K562 (cell line): Measurements from ENCODE around the gene DPP10. TPM values are rescaled to one million over a fixed set of nuclear protein-coding genes. Genes with fewer than 3 reads are reported as not detected.

ENCODE experiments used
- ATAC-seq: fragments of 200-7000 bp; cut with Tn5 transposase; 3 replicates; pipeline ENCODE4 v1.9.1; 2020; ENCODE audit warnings: moderate library complexity
- BruUV-seq: library from RNA; stranded (reverse); fragments of 400-500 nt; replicated peaks from 2 replicates; lab custom pipeline; 2021; lab: Mats Ljungman, UMichigan
- CTCF ChIA-PET: fragments of 300-600 bp; formaldehyde crosslinking; extraction: SDS; loops from one replicate; lab custom pipeline; 2021; ENCODE audit warnings: low intra/inter-chr PET ratio; lab: Yijun Ruan, JAX
- POLR2A ChIA-PET: fragments of 300-600, 350-650 bp; sonication (Branson Sonifier 250); formaldehyde crosslinking; extraction: SDS; loops from one replicate; lab custom pipeline; 2021; ENCODE audit warnings: antibody characterized with exemption, inconsistent platforms; lab: Yijun Ruan, JAX
- DNase-seq, 4 experiments: peaks; one replicate each; pipeline versions ENCODE4 v3.0.0 to v3.0.0-alpha.2; 2011 to 2018; ENCODE audit warnings: low spot score in 3 of 4, mixed read lengths in 3 of 4; ENCODE audit errors: extremely low read depth in 1 of 4
- FAIRE-seq: peaks from 2 replicates; lab custom pipeline; 2011; peaks lifted over from hg19 to GRCh38; lab: Jason Lieb, UNC
- H2AFZ ChIP-seq: 2 replicates; pipeline ENCODE4 v1.6.0; 2011; ENCODE audit warnings: low read depth, low read length, control low read depth, inconsistent platforms
- H3K27ac ChIP-seq: fragments of 200-600 bp; 3 replicates; pipeline ENCODE4 v1.8.0; 2011; ENCODE audit warnings: low read depth, mild to moderate bottlenecking, control low read depth, inconsistent platforms, low read length, moderate library complexity, mixed read lengths; ENCODE audit errors: extremely low read depth
- H3K27me3 ChIP-seq, 2 experiments: fragments of 300-600 bp in 1 of 2; 2 replicates in 1 of 2; 3 replicates in 1 of 2; pipeline versions ENCODE4 v1.6.0 to v1.8.0; 2011; ENCODE audit warnings: inconsistent platforms in 2 of 2, low read length in 2 of 2, mild to moderate bottlenecking in 1 of 2, mixed read lengths in 1 of 2, moderate library complexity in 1 of 2; ENCODE audit not compliant: control insufficient read depth in 2 of 2, insufficient read depth in 2 of 2
- H3K36me3 ChIP-seq: fragments of 300-600 bp; 3 replicates; pipeline ENCODE4 v1.8.0; 2011; ENCODE audit warnings: mild to moderate bottlenecking, low read length, inconsistent platforms; ENCODE audit not compliant: control insufficient read depth, insufficient read depth
- H3K4me1 ChIP-seq, 2 experiments: fragments of 200-600 bp in 1 of 2; replicated peaks in 1 of 2; 2 replicates in 1 of 2; 3 replicates in 1 of 2; pipeline versions ENCODE4 v1.5.1 to v1.8.0; 2011; ENCODE audit warnings: inconsistent platforms in 2 of 2, low read length in 2 of 2, mild to moderate bottlenecking in 1 of 2, mixed read lengths in 1 of 2, moderate library complexity in 1 of 2; ENCODE audit not compliant: control insufficient read depth in 2 of 2, insufficient read depth in 2 of 2
- H3K4me2 ChIP-seq: 2 replicates; pipeline ENCODE4 v1.6.1; 2011; ENCODE audit warnings: low read length, control low read depth, inconsistent platforms, mixed read lengths; ENCODE audit not compliant: insufficient read depth
- H3K4me3 ChIP-seq: fragments of 200-600 bp; sonication (generic), shearing (Covaris generic); 2 replicates; pipeline ENCODE4 v1.5.1; 2016; ENCODE audit warnings: control low read depth, inconsistent platforms
- H3K79me2 ChIP-seq: fragments of 200-600 bp; 3 replicates; pipeline ENCODE4 v1.8.0; 2011; ENCODE audit warnings: low read length, inconsistent platforms; ENCODE audit not compliant: control insufficient read depth, insufficient read depth
- H3K9ac ChIP-seq, 2 experiments: 2 replicates each; pipeline versions ENCODE4 v1.6.0 to v1.6.1; 2011; ENCODE audit warnings: low read depth in 2 of 2, low read length in 2 of 2, control low read depth in 1 of 2, inconsistent platforms in 1 of 2, mild to moderate bottlenecking in 1 of 2, mixed read lengths in 1 of 2; ENCODE audit not compliant: insufficient read depth in 1 of 2
- H3K9me1 ChIP-seq: one replicate; pipeline ENCODE4 v1.6.0; 2011; ENCODE audit warnings: inconsistent platforms, mild to moderate bottlenecking, low read length, moderate library complexity; ENCODE audit not compliant: control insufficient read depth, insufficient read depth
- H3K9me3 ChIP-seq: replicated peaks from 2 replicates; pipeline ENCODE4 v1.5.1; 2011; ENCODE audit warnings: low read depth, low read length, inconsistent platforms; ENCODE audit not compliant: control insufficient read depth, insufficient read depth
- H4K20me1 ChIP-seq: replicated peaks from 2 replicates; pipeline ENCODE4 v1.6.1; 2011; ENCODE audit warnings: low read length, inconsistent platforms, mixed read lengths; ENCODE audit not compliant: control insufficient read depth, insufficient read depth
- BRCA1 ChIP-seq, 2 experiments: fragments of 450-650 bp in 1 of 2; sonication (generic) in 1 of 2; formaldehyde crosslinking in 1 of 2; IDR thresholded peaks; 2 replicates each; pipeline versions ENCODE4 v1.5.0 to v1.6.1; 2017 to 2020; ENCODE audit warnings: mild to moderate bottlenecking in 1 of 2, missing genetic modification reagents in 1 of 2
- CBX5 ChIP-seq: IDR thresholded peaks from 2 replicates; pipeline ENCODE4 v1.6.1; 2014; ENCODE audit warnings: low read depth, borderline replicate concordance
- HNRNPUL1 ChIP-seq: fragments of 200-400 bp; formaldehyde crosslinking; IDR thresholded peaks from 2 replicates; pipeline ENCODE4 v1.6.1; 2017; ENCODE audit warnings: low read length
- ILF3 ChIP-seq: fragments of 450-650 bp; IDR thresholded peaks from 2 replicates; pipeline ENCODE4 v1.6.1; 2018; ENCODE audit warnings: antibody characterized with exemption, mild to moderate bottlenecking, moderate library complexity, borderline replicate concordance
- LCOR ChIP-seq: sonication (generic); formaldehyde crosslinking; IDR thresholded peaks from 2 replicates; pipeline ENCODE4 v1.8.0; 2022; ENCODE audit warnings: mild to moderate bottlenecking, missing genetic modification reagents
- MAFF ChIP-seq: IDR thresholded peaks from 2 replicates; pipeline ENCODE4 v1.6.1; 2012; ENCODE audit warnings: low read length, improper control_type of control experiment
- MAZ ChIP-seq, 2 experiments: fragments of 450-650 bp in 1 of 2; sonication (generic) in 1 of 2; formaldehyde crosslinking; IDR thresholded peaks in 1 of 2; conservative IDR thresholded peaks in 1 of 2; 2 replicates each; pipeline versions ENCODE4 v1.4.0 to v1.5.0; 2020; ENCODE audit warnings: mild to moderate bottlenecking in 1 of 2, missing genetic modification reagents in 1 of 2
- POLR2G ChIP-seq: fragments of 200-400 bp; formaldehyde crosslinking; IDR thresholded peaks from 2 replicates; pipeline ENCODE4 v1.6.1; 2017; ENCODE audit warnings: low read depth, mild to moderate bottlenecking, antibody characterized with exemption, low read length, moderate library complexity
- PTBP1 ChIP-seq: fragments of 200-400 bp; formaldehyde crosslinking; IDR thresholded peaks from 2 replicates; pipeline ENCODE4 v1.6.1; 2017; ENCODE audit warnings: low read depth, low read length
- PTRF ChIP-seq: fragments of 450-650 bp; IDR thresholded peaks from 2 replicates; pipeline ENCODE4 v1.6.1; 2016; ENCODE audit warnings: mild to moderate bottlenecking, missing genetic modification characterization, missing compliant biosample characterization
- TAF15 ChIP-seq: fragments of 200-400 bp; formaldehyde crosslinking; IDR thresholded peaks from 2 replicates; pipeline ENCODE4 v1.6.1; 2017; ENCODE audit warnings: mild to moderate bottlenecking, low read depth, low read length, moderate library complexity
- TRIM25 ChIP-seq: fragments of 450-650 bp; IDR thresholded peaks from 2 replicates; pipeline ENCODE4 v1.7.0; 2016; ENCODE audit warnings: borderline replicate concordance
- YBX1 ChIP-seq: fragments of 450-650 bp; IDR thresholded peaks from 2 replicates; pipeline ENCODE4 v1.7.1; 2016; ENCODE audit warnings: mild to moderate bottlenecking
- ZNF121 ChIP-seq: sonication (generic); formaldehyde crosslinking; conservative IDR thresholded peaks from 2 replicates; pipeline ENCODE4 v1.8.0; 2022; ENCODE audit warnings: missing genetic modification reagents
- ZNF140 ChIP-seq: fragments of 250-450 bp; sonication (Bioruptor Pico); IDR thresholded peaks from 2 replicates; pipeline ENCODE4 v1.8.0; 2021; ENCODE audit warnings: moderate library complexity, mild to moderate bottlenecking, inconsistent platforms
- ZNF282 ChIP-seq: sonication (generic); formaldehyde crosslinking; IDR thresholded peaks from 2 replicates; pipeline ENCODE4 v1.8.1; 2023; ENCODE audit warnings: missing genetic modification reagents
- ZNF717 ChIP-seq: fragments of 250-450 bp; sonication (Bioruptor Pico); IDR thresholded peaks from 2 replicates; pipeline ENCODE4 v1.5.0; 2021
- WGBS: fragments of 100-300 bp; shearing (Covaris generic); methylation state at CpG from one replicate; pipeline ENCODE4 v1.1.6; 2016; ENCODE audit warnings: low coverage, mixed read lengths; ENCODE audit not compliant: insufficient coverage; ENCODE audit errors: missing lambda C conversion rate; 5-methylcytosine and 5-hydroxymethylcytosine counted together
- in situ Hi-C: fragments of 300-500 bp; cut with MboI; formaldehyde crosslinking; loops from 4 replicates; pipeline ENCODE4 v1.15.0; 2018; ENCODE audit warnings: inconsistent platforms, mixed read lengths
- intact Hi-C: fragments of 100-400 bp; cut with micrococcal nuclease; formaldehyde crosslinking; loops from 2 replicates; pipeline ENCODE4 v1.14.2; 2022
- polyA plus RNA-seq, 8 experiments: library from polyadenylated mRNA; depleted of rRNA in 4 of 8; stranded (reverse) in 5 of 8; unstranded in 3 of 8; fragments of >200 nt; fragmentation: Nextera tagmentation in 2 of 8; fragmentation: Illumina TruSeq in 1 of 8; extraction: Ambion mirVana in 2 of 8; extraction: Trizol in 1 of 8; gene quantifications; 2 replicates each; pipeline versions ENCODE4 v1.2.1 to v1.2.3, GENCODE V29; 2011 to 2014; ENCODE audit warnings: inconsistent platforms in 1 of 8, missing spikeins in 1 of 8
- total RNA-seq, 7 experiments: library from RNA; depleted of rRNA in 6 of 7; stranded (reverse); fragments of >200 nt in 6 of 7; fragmentation: Illumina TruSeq in 2 of 7; extraction: Trizol in 2 of 7; gene quantifications; 2 replicates each; pipeline versions ENCODE4 v1.2.1 to v1.2.3, GENCODE V29; 2011 to 2021; ENCODE audit warnings: low replicate concordance in 1 of 7

Gene DPP10
- total and polyA plus RNA-seq, 9 of the 15 experiments (the other 6 are each of a cell fraction or from before 2014, with no cell fraction given), result not detected

GRCh38 chr2:114787486-114787885 lies 345.0 kb downstream of the DPP10 start:
- H3K36me3 ChIP-seq, result no peaks in the 10 kb centered on the region
- no peaks in the 10 kb centered on the region for H3K4me1 ChIP-seq
- no peaks in the 10 kb centered on the region for H3K9me1 ChIP-seq
- no peak overlapping the region for H3K27ac ChIP-seq
- no peaks in the 10 kb centered on the region for H4K20me1 ChIP-seq
- no peak overlapping the region for H3K4me2 ChIP-seq
- no peaks in the 10 kb centered on the region for H3K9me3 ChIP-seq
- FAIRE-seq (no peak), ATAC-seq (no peak), DNase-seq (no peak)
- BruUV-seq, result no TSS peak
- no peak overlapping the region for H2AFZ ChIP-seq
- TF ChIP-seq POLR2G (no peak), PTRF (tag) (no peak), PTBP1 (no peak), LCOR (CRISPR knock-in tag) (no peak)
- no peak overlapping the region for H3K9ac ChIP-seq
- intact Hi-C loops, result no loop called here
- H3K4me3 ChIP-seq, result no peak overlapping the region
- ChIA-PET CTCF (no interaction called here), POLR2A (no interaction called here)
- in situ Hi-C loops, result no loop called here
- no peaks in the 10 kb centered on the region for H3K79me2 ChIP-seq
- no peaks in the 10 kb centered on the region for H3K27me3 ChIP-seq
- 0% methylated on average over 3 of the region's 3 CpGs for WGBS

DNA sequence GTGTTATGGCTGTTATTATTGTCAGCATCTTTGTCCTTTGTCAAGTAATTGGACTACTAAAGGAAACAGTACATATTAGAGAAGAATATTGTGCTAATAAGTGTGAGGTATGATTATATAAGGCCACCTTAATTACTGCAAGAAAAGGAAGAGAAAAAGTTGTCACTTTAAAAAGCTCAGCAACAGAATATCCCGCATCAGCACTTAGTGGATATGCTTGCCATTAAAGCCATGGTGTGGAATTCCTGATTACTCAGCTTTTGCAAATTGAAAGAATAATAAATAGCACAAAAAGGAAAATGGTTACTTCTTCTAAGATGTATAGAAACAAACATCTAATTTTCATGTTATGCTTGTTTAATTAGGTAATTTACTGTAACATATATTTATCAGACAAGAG lies 347.5 kb downstream of the DPP10 start:
- DNase-seq, result no peak
- Histone ChIP-seq H3K4me2 (no peak overlapping the region), H3K36me3 (no peaks in the 10 kb centered on the region), H3K27ac (no peak overlapping the region), H3K9ac (no peak overlapping the region), H3K4me1 (no peaks in the 10 kb centered on the region), H3K9me3 (no peaks in the 10 kb centered on the region), H3K27me3 (no peaks in the 10 kb centered on the region), H4K20me1 (no peaks in the 10 kb centered on the region), H3K9me1 (no peaks in the 10 kb centered on the region), H3K4me3 (no peak overlapping the region), H2AFZ (no peak overlapping the region), H3K79me2 (no peaks in the 10 kb centered on the region)
- no peak for FAIRE-seq
- ChIA-PET CTCF (no interaction called here), POLR2A (no interaction called here)
- BruUV-seq, result no TSS peak
- WGBS, result 0% methylated on average over 1 of the region's 1 CpG
- ATAC-seq, result no peak
- intact Hi-C loops (no loop called here), in situ Hi-C loops (no loop called here)
- TF ChIP-seq ZNF121 (CRISPR knock-in tag), result no peak
- no peak for TF ChIP-seq HNRNPUL1
- no peak for TF ChIP-seq TRIM25
- no peak for TF ChIP-seq ZNF282
- TF ChIP-seq CBX5, result no peak
- no peak for TF ChIP-seq MAZ (CRISPR knock-in tag; conservative IDR thresholded peaks at IDR 0.05 in 1 of 2, IDR thresholded peaks at IDR 0.05 in 1 of 2)
- no peak for TF ChIP-seq ILF3
- TF ChIP-seq ZNF140 (CRISPR knock-in tag), result no peak
- TF ChIP-seq YBX1, result no peak
- no peak for TF ChIP-seq ZNF717 (CRISPR knock-in tag)
- TF ChIP-seq BRCA1 (IDR thresholded peaks at IDR 0.05), result no peak
- TF ChIP-seq BRCA1 (CRISPR knock-in tag; IDR thresholded peaks at IDR 0.05), result no peak
- TF ChIP-seq TAF15, result no peak
- TF ChIP-seq MAFF, result no peak
